Pons (tissue), 1 donor: ENCODE measurements around the gene ASCC1.

Experiments
- DNase-seq: peaks from one replicate; pipeline ENCODE4 v3.0.0-alpha.2; 2016; ENCODE audit warnings: low spot score

ASCC1 gene

DNA sequence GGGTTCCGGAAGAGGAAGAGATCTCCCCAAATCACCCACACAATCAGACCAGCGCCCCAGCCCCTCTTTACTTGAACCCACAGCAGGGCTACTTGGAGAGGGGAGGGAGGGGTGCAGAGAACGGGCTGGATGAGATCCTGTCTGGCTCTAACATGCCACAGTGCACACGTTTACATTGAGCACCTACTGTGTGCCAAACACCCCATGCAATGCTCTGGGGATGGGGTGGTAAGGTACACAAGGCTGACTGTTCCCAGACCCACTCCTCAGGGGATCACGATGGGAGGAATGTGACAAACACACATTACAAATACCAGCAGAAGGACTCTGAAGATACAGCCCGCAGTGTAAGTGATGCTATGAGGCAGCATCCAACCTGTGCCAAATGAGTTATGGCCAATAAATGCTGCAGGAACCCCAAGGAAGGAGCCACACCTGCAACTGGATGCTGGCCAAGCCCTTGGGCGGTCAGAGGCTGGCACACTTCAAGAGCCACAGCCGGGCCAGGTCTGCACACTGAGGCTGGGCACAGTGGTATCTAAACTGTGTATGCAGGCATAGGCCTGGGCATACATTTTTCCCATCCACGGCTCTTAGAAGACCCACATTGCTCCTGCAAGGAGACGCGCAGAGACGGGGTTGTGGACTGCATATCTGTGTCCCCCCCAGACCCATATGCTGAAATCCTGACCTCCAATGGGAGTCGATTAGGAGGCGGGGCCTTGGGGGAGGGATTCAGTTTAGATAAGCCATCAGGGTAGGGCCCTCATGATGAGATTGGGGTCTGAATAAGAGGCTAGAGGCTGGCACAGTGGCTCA, 134.1 kb downstream of the ASCC1 start:
- DNase-seq: no peak

GRCh38 chr10:72081210-72081609, 134.9 kb downstream of the ASCC1 start:
- no peak for DNase-seq

GRCh38 chr10:72080042-72080975, 135.8 kb downstream of the ASCC1 start:
- no peak for DNase-seq

- no peak for DNase-seq
Observed at GRCh38 chr10:72079356-72079755, 136.7 kb downstream of the ASCC1 start.

GRCh38 chr10:72077275-72077990, 138.6 kb downstream of the ASCC1 start:
- DNase-seq: no peak

DNA sequence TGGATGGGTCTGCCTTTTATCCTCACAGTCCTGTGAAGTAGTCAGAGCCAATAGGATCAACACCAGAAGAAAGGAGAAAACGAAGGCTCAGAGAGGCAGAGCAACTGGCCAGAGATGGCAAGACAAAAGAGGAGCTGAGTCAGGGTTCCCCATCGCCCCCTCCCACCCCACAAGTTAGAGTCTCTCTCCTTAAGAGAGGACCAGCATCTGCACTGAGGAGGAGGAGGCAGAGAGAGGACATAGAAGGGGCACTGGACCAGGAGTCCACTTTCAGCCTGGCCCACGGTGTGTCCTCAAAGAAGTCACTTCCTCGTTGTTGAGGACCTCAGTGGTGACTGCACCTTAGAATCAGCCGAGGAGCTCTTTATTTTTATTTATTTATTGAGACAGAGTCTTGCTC, 139.3 kb downstream of the ASCC1 start:
- DNase-seq: no peak

GRCh38 chr10:72075376-72076115, 140.5 kb downstream of the ASCC1 start:
- DNase-seq: no peak

GRCh38 chr10:72074574-72075375, 141.3 kb downstream of the ASCC1 start:
- DNase-seq: no peak

DNA sequence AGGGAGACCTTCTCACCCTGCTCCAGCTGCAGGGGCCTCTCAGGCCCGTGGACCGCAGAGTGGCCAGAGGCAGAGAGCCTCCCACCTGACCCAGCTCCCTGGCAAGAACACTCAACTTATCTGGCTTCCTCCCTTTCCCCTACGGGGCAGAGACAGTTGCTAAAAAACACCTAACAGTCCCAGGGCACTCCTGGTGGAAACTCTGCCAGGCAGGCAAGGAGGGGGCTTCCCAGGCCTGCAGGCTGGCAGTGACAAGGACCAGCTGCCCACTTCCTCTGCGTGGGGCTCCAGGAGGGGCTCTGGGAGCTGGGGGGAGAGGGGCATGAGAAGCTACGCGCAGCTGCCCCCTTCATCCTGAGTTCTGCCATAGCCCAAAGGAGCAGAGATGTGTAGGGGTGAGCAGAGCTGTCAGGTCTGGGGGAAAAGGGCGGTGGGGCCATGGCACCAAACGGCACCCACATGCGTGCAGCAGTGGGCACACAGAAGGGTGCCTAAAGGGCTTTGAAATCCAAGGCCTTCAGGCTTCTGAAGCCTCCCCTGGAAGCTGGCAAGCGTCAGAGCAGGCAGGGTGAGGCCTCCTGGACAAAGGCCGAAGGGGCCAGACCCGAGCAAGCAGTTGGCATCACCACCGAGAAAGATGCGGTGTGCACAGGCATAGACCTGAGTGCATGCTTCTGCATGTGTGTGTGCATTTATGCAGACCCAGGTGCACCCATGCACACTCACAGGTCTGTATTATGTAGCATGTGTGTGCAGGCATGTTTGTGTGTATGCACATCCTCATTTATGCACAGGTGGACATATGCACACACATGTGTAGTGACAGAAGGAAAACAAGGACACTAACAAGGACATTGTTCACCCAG, 142.1 kb downstream of the ASCC1 start:
- no peak for DNase-seq

DNA sequence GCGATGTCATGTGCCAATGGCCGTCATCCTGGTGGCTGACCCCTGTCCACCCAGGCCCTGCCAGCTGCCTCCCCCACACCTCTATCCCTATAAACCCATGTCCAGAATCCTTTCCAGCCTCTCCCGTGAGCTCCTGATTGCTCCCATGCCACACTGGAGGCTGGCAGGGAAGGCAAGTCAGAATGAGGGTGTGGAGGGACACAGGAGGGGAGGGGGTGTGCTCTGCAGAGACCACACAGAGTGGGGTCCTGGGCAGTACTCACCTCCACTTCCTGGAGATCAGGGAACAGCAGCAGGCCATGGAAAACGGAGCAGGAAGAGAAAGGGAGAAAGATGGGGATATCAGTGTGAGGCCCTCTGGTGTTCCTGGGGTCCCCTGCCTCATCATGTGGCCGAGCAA, 143.4 kb downstream of the ASCC1 start:
- DNase-seq: no peak

- DNase-seq: no peak
Observed at GRCh38 chr10:72072046-72072445, 144.0 kb downstream of the ASCC1 start.

GRCh38 chr10:72069751-72070526, 146.1 kb downstream of the ASCC1 start:
- no peak for DNase-seq

DNA sequence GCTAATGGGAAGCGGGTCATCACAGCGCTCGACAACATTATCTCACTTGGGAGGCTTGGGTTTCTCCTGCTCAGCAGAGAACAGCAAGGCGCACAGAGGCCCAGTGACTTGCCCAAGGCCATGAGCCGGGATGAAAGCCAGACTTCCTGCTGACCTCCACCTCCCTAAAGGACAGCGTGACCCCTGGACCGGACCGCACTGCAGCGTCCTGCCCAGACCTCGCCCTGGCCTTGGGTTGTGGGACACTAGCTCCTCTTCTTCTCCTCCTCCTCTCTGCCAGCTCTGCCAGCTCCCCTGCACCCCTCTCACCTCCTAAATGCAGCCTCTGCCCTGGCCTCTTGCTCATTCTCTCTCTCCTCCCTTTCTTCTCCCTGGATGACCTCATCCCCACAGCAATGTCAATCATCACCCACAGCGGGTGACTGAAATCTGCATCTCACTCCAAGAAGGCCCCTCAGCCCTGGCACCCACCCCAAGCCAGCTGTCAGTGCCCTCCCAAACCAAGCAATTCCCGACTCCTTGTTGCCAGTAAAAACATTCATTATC, 147.1 kb downstream of the ASCC1 start:
- DNase-seq: no peak

DNA sequence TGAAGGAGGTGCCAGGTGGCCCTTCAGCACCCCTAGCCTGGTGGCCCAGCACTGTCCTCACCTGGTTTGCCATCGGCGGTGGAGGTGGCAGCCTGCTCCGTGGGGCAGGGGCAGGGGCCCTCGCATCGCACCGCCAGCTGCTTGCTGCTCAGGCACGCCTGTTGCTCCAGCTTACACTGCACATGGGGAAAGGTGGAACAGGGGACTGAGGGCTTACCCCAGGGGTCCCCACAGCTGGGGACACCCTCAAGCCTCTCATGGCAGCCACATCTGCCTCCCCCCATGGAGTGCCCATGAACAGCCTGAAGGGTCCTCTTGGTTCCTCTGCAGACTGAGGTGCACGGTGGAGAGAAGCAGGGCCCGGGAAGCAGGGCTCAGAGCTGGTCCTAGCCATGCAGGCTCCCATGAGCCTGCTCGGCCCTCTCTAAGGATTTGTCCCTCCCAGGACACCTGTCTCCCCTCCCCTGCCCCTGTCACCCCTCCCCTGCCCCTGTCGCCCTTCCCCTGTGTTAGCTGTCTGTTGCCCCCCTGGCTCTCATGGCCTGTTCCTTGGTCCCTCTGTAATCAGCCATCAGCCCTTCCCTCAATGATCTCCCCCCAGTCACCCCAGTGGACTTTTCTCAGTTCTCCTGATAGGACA, 147.8 kb downstream of the ASCC1 start:
- DNase-seq: no peak

- DNase-seq: no peak
Observed at GRCh38 chr10:72067463-72068125, 148.5 kb downstream of the ASCC1 start.

DNA sequence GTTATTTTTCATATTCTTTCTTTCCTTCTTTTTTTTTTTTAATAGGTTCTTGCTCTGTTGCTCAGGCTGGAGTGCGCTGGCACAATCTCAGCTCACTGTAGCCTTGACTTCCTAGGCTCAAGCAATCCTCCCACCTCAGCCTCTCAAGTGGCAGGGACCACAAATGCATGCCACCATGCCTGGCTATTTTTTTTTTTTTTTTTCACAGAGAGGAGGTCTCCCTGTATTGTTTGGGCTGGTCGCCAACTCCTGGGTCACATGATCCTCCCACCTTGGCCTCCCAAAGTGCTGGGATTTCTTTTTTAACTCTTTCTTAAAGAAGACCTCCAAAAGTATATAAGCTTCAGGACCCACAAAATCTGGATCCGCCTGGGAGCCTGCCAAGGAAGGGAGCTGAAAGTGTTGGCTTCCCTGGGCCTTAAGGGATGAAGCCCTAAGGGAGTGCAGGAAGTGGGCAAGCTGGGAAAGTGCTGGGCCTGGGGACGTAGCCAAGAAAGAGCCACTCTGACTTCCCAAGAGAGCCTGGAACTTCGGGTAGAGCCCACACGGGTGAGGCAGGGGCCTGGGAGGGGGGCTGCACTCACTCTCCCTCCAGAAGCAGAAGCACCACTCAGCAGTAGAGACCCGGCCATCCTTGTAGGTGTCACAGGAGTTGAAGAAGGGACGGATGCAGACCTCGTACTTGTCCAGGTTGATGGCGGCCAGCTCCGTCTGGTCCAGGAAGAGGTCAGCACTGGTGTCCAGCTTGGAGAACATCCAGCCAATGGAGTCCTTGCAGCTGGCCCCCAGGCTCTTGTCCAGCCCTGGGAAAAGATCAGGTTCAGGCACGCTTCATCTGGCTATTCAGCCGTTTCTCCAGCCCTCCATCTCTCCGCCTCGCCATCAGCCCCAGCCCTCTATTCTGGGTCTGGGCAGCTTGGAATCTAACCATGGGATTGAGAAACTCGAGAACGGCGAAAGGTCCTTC, 149.5 kb downstream of the ASCC1 start:
- DNase-seq: no peak
